Measurements from ENCODE around the gene CACNA1B. TPM values are rescaled to one million over a fixed set of nuclear protein-coding genes. Genes with fewer than 3 reads are reported as not detected.
"Not testable (repeated sequence)": the region's sequence is repeated elsewhere in the genome, so short reads cannot be mapped to it uniquely, and the experiment has no call there.

CACNA1B gene
- total and polyA plus RNA-seq, 3 donors from 2014 or later, result 7.6 to 15.7 (median 11.0) TPM

- no peak overlapping the region for H3K4me3 ChIP-seq
- no peaks in the 10 kb centered on the region for H3K9me3 ChIP-seq
- WGBS, 2 donors, result 76 to 78% methylated on average over 8 to 15 of the region's 16 CpGs
- H3K27ac ChIP-seq, result no peak overlapping the region
- intact Hi-C loops (cut with DNase I; ENCODE audit: low total_unique reads), result no loop called here
- no peaks in the 10 kb centered on the region for H3K27me3 ChIP-seq
- TF ChIP-seq POLR2A (IDR thresholded peaks at IDR 0.05) (no peak), CTCF (IDR thresholded peaks at IDR 0.05) (no peak)
- H3K4me1 ChIP-seq, result no peaks in the 10 kb centered on the region
- no peak for DNase-seq
- H3K36me3 ChIP-seq (ENCODE audit: low read depth, missing control alignments), result no peaks in the 10 kb centered on the region
Measured at GRCh38 chr9:137880160-137880975, 2.8 kb downstream of the CACNA1B start.

DNA sequence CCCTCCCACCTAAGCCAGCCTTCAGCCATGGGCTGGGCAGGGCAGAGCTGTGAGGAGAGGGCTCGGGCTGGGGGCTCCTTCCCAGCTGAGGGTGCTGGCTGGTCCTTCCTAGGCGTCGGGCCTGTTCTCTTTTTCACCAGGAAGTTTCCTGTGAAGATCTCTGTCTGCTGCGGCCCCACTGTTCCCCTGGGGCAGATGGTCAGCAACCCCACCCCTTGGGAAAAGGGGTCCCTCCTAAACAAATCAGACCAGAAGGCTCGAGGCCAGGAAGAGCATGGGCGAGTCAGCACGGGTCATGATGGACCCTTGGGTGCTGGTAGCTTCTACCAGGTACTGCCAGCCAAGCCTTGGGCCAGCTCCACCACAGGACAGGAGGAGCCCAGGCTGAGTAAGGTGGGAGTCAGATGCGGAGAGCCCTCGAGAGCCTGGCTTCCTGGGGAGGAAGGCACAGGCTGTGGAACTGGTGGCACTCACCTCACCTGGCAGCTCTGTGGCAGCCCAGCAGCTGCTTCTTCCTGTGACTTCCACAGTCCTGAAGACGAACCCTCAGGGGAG is 3.5 kb downstream of the CACNA1B start:
- H3K4me3 ChIP-seq, result no peak overlapping the region
- DNase-seq, result no peak
- TF ChIP-seq CTCF (IDR thresholded peaks at IDR 0.05), result no peak
- no peak for TF ChIP-seq POLR2A (IDR thresholded peaks at IDR 0.05)
- no peaks in the 10 kb centered on the region for H3K4me1 ChIP-seq
- no peaks in the 10 kb centered on the region for H3K36me3 ChIP-seq (ENCODE audit: low read depth, missing control alignments)
- no peak overlapping the region for H3K27ac ChIP-seq
- H3K9me3 ChIP-seq, result no peaks in the 10 kb centered on the region
- intact Hi-C loops (cut with DNase I; ENCODE audit: low total_unique reads), result no loop called here
- WGBS, 2 donors, result 83 to 89% methylated on average over 4 to 10 of the region's 10 CpGs
- H3K27me3 ChIP-seq, result no peaks in the 10 kb centered on the region

GRCh38 chr9:137881591-137882505 is 4.3 kb downstream of the CACNA1B start:
- no peaks in the 10 kb centered on the region for H3K27me3 ChIP-seq
- no peak overlapping the region for H3K4me3 ChIP-seq
- no peaks in the 10 kb centered on the region for H3K4me1 ChIP-seq
- intact Hi-C loops (cut with DNase I; ENCODE audit: low total_unique reads), result no loop called here
- 70 to 76% methylated on average over 18 to 19 of the region's 19 CpGs for WGBS, 2 donors
- no peaks in the 10 kb centered on the region for H3K9me3 ChIP-seq
- TF ChIP-seq CTCF (IDR thresholded peaks at IDR 0.05) (no peak), POLR2A (IDR thresholded peaks at IDR 0.05) (no peak)
- DNase-seq, result no peak
- no peaks in the 10 kb centered on the region for H3K36me3 ChIP-seq (ENCODE audit: low read depth, missing control alignments)
- H3K27ac ChIP-seq, result no peak overlapping the region

DNA sequence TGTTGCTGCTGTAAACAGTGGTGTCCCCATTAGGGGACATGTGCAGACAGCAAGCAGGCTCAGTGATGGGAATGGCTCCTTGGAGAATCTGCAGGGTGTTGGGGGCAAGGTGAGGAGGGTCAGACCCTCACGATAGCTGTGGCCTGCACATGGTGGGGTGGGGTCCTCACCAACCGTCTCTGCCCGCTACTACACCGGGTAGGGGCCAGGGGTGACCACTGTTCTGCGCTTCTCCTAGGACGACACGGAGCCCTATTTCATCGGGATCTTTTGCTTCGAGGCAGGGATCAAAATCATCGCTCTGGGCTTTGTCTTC is 4.9 kb downstream of the CACNA1B start:
- intact Hi-C loops (cut with DNase I; ENCODE audit: low total_unique reads), result no loop called here
- DNase-seq, result no peak
- no peaks in the 10 kb centered on the region for H3K27me3 ChIP-seq
- H3K4me3 ChIP-seq, result no peak overlapping the region
- no peaks in the 10 kb centered on the region for H3K9me3 ChIP-seq
- 85 to 86% methylated on average over 5 to 10 of the region's 10 CpGs for WGBS, 2 donors
- no peaks in the 10 kb centered on the region for H3K4me1 ChIP-seq
- no peak overlapping the region for H3K27ac ChIP-seq
- no peaks in the 10 kb centered on the region for H3K36me3 ChIP-seq (ENCODE audit: low read depth, missing control alignments)
- no peak for TF ChIP-seq CTCF (IDR thresholded peaks at IDR 0.05)
- TF ChIP-seq POLR2A (IDR thresholded peaks at IDR 0.05), result no peak

GRCh38 chr9:137883977-137884376 is 6.4 kb downstream of the CACNA1B start:
- H3K36me3 ChIP-seq (ENCODE audit: low read depth, missing control alignments); H3K27me3 ChIP-seq; DNase-seq; H3K4me3 ChIP-seq; H3K4me1 ChIP-seq; H3K27ac ChIP-seq; H3K9me3 ChIP-seq; intact Hi-C loops (cut with DNase I; ENCODE audit: low total_unique reads): not testable (repeated sequence)
- 100% methylated on average over 1 of the region's 6 CpGs; no CpG with 5 or more reads in 1 of the 2 donors for WGBS, 2 donors

DNA sequence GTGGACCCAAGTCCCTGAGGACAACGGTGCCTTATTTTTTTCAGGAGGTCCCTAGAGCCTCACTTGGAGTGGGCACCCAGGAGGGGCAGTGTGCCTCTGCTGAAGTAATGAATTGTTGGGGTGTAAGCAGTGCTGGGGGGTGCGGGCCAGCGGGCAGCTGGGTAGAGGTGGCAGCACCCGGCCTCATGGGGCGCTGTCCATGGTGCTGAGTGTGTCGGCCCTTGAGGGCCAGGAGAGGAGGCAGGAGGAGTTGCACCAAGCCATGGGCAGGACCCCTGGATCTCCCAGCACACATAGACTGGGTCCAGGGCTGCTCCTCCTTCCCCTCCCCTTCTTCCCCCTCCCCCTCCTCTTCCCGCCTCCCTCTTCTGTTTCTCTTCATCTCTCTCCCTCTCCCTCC is 7.0 kb downstream of the CACNA1B start:
- H3K9me3 ChIP-seq; H3K4me1 ChIP-seq; DNase-seq; H3K36me3 ChIP-seq (ENCODE audit: low read depth, missing control alignments); H3K4me3 ChIP-seq; H3K27ac ChIP-seq; H3K27me3 ChIP-seq; intact Hi-C loops (cut with DNase I; ENCODE audit: low total_unique reads): not testable (repeated sequence)
- 35 to 47% methylated on average over 6 of the region's 7 CpGs for WGBS, 2 donors

DNA sequence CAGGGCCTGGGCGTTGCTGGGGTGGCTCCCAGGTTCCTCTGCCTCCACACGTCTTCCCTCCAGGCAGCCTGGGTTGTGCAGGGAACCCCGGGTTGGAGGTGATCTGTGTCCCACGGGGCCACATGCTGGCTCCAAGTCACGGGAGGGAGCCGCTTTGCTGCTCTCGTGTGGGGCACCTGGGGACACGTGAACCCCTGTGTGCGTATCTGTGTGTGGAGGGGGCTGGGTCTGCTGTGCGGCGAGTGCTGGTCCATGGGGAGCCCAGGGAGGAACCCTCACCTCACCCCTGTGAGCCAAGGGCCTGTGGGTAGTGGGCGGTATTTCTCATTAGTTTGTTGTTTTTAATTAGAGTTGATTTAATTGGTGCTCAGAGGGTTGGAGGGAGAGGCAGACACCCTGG is 7.5 kb downstream of the CACNA1B start:
- H3K36me3 ChIP-seq (ENCODE audit: low read depth, missing control alignments); H3K9me3 ChIP-seq; H3K27ac ChIP-seq; H3K27me3 ChIP-seq; H3K4me3 ChIP-seq; intact Hi-C loops (cut with DNase I; ENCODE audit: low total_unique reads); DNase-seq; H3K4me1 ChIP-seq: not testable (repeated sequence)
- WGBS, 2 donors, result 94% methylated on average over 7 of the region's 12 CpGs; no CpG with 5 or more reads in 1 of the 2 donors

Data from testis (tissue), 3 donors.